NCI-H774 (cell line): ENCODE results near the gene NKAIN2.
"Not testable (repeated sequence)": the region's sequence is repeated elsewhere in the genome, so short reads cannot be mapped to it uniquely, and the experiment has no call there.

Source experiments
- DNase-seq: peaks from one replicate; lab custom pipeline; 2025; lab: John Stamatoyannopoulos, UW

Gene NKAIN2

DNA sequence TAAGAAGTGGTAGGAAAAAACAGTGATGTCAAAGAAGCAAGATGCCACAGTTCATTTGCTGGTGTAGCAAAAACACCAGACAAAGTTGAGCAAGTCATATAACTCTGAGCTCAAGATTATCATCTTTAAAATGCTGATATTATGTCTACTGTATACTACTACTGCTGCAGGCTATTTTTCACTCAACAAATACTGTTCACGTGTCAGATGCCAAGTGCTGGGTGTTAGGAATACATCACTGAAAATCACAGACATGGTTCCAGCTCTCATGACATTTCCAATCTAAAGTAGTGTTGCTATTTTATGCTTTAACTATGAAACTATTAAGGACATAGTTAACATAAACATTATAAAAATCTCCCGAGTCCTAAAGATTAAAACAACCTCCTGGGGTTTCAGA lies 163.0 kb downstream of the NKAIN2 start:
- no peak for DNase-seq

DNA sequence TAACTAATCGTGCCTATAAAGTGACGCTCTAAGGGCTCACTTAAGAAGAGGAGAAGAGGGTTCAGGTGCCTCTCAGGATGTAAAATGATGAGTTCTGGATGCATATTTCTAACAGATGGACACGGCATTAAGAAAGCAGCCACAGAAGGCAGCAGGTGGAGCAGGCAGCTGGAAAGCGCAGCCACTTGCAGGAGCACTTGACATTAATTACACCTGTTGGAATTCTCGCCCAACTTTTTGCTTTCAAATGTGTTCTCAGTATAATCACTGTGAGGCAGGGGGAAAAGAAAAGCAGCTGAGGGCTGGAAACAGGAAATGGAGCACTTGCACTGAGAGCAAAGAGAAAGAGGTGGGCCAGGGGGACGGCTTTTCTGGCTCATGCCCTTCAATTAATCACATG lies 164.2 kb downstream of the NKAIN2 start:
- DNase-seq, result peak; percentile 98

DNA sequence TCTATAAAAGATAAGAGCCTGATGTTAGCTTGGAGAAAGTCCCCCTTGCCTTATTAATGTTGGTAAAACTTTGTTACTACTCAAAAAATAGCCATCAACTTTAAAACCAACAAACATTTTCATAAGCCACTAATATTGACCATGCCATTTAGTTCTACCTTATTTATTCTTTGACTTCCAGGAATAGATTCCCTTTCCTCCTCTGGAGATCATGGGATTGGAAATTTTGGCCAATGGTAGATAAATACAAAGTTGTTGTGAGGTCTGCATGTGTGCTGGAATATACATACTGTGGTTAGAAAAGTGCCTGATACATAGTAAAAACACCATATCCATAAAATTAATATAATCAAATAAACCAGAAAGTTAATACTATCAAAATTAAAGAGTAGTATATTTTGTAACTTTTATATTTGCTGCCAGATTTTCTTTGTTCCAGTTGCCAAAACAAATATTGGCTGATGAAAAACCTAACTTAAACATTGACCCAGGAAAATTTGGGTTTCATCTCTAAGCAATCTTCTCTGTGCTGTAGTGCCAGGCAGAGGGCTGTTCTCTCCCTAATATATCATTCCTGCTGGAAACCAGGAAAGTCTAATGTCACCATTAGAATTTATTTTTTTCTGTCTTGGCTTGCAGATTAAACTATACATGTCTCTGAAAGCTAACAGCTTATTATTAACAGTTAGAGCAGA lies 169.1 kb downstream of the NKAIN2 start:
- DNase-seq, result no peak

DNA sequence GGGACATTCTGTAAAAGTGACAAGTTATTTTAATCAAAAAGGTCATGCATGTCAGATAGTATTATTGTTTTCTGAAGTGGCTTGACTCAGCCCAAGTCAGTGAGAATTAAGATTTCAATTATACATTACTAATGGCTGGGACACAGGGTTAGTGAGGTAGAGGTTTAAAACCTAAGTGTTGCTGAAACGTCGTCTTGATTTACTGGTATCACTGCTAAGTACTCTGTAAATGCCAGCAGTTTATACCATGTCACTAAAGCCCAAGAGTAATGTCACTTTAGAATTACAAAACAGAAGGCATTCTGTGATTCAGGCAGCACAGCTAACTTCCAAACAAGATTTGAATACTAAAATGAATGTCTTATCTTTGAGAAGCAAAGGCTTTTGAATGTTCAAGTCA lies 176.6 kb downstream of the NKAIN2 start:
- DNase-seq, result no peak

DNA sequence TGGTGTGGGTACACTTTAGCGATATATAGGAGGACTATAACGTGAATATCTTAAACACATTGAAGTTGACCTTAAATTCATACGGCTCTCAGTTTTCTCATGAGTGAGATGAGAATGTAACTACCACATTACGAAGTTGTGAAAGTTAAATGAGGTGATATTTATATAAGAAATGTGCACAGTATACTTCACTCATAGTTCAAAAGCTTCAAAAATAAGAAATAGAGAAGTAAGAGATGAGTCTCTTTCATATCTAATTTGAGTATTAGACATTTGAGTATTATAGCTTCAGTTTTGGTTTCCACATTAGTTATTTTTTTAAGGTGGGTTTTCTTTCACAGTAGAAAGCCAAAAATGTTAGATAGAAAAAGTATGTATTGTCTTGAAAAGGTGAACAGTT lies 183.3 kb downstream of the NKAIN2 start:
- DNase-seq, result no peak

DNA sequence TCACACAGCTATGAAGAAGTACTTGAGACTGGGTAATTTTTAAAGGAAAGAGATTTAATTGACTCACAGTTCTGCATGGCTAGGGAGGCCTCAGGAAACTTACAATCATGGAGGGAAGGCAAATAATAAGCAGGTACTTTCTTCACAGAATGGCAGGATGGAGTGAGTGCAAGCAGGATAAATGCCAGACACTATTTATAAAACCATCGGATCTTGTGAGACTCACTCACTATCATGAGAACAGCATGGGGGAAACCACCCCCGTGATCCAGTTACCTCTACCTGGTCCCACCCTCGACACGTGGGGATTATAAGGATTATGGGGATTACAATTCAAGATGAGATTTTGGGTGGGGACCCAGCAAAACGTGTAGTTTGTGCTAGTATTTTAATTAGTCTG lies 186.3 kb downstream of the NKAIN2 start:
- not testable (repeated sequence) for DNase-seq

DNA sequence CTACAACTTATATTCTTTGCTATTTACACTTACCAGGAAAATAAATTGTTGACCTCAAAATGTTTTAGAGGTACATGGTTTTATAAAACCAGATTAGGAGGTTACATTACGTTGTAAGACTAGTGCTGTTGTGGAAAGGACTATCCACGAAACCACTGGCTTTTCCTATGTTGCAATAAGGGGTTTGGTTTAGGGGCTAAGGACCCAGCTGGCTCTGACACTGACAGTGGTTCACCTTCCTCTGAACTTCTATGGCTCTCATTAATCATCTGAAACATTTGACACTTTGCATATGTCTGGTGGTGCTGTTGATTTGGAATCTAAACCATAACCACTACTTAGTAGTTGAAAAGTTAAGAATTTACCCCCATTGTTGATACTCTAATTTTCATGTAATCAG lies 186.7 kb downstream of the NKAIN2 start:
- no peak for DNase-seq

DNA sequence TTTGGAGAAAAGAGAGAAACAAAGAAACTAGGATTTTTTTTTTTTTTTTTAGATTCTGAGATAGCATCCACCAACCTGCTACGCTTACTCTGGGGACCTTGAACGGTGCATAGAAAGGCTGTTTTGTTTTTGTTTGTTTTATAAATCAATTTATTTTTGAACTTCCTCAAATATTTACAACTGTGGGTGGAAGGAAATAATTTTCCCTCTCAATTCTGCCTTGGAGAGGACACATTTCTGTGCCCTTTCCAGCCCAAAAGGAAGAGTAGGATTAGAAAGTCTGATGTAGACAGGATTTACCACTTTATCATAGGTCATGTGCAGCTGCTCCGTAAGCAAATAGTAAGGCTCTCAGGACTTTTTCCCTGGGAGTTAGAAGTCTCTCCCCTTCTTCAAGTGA lies 190.5 kb downstream of the NKAIN2 start:
- no peak for DNase-seq

DNA sequence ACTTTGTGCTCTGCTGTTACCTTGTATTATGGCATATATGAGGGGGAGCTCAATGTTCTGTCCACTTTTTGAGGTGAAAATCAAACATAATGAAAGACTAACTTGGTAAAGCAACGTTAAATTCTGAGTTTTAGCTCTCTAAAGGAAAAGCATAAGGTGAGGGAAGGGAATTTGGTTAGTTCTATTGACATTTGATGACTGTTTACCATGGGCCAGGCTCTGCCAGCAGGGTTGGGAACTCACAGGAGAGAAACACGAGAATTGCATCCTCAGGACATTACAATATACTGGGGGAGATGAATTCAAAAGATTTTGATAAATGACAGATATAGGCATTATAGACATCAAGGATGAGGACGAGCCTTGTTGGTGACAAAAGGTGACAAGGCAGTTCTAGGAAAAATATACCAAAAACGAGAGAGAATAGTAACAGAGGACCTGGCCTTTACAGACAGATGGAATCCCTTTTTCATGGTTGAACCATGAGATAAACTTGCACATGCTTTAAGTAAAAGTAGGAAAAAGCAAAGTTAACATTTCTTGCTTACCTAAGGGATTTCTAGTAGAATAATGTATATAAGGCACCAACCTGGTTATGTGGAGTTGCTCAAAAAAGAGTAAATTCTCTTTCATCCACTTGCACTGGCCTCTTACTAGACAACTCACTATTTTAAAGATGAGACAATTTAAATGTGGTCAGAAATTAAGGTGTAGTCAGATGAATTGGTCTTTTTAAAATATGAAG lies 191.4 kb downstream of the NKAIN2 start:
- peak; percentile 73 for DNase-seq

DNA sequence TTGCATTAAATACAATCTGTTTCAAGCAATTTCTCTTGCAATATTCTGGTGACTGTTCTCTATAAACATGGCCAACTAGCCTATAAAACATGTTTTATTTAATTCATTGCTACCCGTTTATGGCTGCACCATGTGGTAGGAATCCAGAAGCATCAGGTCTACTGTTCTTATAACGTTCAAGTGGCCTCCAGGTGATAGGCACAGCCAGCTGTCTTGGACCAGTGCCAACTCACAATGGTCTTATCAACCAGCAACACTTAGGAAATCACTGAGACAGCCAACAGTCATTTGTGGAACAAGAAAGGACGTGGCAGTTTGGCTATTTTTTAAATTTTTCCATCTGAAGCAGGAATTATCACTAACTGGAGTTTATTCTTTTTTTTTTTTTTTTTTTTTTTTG lies 193.6 kb downstream of the NKAIN2 start:
- DNase-seq, result peak; percentile 88

DNA sequence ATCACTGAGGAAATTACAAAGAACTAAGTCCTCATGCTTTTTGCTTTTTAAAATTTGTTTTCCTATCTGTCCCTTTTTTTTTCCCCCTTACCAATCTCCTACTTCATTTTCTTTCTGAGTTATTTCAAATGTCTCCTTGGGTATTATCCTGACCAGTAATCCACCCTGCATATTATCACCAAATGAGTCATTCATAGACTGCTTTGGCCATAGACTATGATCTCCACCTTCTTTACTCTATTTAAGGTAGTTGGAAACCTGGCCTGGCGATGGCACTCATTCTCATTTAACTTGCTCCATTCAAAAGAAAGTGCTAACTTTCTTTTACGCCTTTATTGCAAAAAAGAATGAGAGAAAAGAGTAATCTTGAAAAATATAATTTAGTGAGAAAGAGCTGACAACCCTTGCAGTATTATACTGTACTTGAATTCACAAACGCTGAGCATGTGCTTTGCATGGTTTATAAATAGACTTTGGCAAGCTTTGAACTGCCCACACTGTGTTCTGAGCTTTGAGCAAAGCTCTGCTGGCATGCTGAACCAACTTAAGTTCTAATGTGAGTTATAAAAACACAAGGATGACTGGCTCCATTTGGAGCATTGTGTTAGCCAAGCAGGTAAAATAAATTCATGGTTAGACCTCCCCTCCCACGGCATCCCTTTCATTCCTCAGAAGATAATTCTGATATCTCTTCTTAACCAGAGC lies 198.9 kb downstream of the NKAIN2 start:
- DNase-seq, result no peak

DNA sequence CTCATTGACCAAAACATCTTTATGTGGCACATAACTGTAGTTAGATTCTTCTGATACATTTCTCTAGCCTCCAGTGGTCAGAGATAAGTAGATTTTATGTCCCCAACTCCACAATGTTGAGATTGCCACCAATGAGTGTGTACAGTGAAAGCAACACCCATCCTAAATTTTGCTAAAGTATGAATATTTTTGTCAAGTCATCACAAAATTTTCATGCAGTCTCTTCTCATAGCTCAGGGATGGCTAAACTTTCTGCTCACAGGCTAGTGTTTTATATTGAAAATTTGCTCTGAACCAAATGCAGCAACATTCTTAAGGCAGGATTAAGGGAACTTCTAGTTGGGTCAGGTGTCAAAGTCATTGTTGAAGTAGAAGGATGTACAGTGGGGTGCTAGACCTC lies 203.6 kb downstream of the NKAIN2 start:
- no peak for DNase-seq

DNA sequence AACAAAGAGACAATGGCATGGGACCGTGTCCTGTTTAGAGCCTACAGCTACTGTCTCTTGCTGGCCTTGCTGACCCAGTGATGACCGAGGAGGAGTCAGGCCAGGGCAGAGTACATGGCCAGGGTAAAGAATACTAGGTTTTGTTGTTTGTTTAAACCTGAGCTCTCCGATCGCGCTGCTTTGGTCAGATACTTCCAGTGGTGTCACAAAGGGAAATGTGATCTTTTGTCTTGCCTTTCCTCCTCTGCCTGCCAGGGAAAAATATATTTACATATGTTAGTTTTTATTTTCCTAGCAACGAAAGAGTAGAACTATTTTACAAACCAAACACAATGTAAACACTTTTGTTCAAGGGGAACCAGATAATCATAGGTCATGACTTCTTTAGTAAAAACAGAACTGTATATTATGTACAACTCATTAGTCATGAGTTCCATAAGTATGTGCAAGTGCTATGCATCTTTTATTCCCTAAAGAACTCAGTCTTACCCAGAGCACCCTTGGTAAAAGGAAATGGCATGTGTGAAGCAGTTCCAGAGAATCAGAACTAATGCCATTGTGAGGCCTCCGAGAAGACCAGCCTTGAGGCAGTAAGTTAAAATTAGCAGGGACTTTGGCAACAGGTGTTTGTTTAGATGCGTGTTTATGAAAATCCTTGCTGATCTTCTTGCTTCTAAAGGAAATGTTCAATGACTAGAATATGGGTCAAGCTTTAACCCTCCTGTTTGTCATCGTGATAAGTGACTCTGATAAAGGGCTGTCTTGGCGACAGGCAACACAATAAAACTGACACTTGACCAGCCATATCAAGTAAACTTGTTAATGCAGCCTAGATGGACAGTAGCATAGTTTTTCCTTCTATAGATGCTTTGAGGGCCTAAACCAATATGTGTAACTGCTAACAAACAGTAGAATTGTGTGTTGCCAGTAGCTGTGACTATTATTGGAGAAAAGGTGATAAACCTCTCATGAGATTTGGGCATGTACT lies 204.6 kb downstream of the NKAIN2 start:
- peak; percentile 59 for DNase-seq

DNA sequence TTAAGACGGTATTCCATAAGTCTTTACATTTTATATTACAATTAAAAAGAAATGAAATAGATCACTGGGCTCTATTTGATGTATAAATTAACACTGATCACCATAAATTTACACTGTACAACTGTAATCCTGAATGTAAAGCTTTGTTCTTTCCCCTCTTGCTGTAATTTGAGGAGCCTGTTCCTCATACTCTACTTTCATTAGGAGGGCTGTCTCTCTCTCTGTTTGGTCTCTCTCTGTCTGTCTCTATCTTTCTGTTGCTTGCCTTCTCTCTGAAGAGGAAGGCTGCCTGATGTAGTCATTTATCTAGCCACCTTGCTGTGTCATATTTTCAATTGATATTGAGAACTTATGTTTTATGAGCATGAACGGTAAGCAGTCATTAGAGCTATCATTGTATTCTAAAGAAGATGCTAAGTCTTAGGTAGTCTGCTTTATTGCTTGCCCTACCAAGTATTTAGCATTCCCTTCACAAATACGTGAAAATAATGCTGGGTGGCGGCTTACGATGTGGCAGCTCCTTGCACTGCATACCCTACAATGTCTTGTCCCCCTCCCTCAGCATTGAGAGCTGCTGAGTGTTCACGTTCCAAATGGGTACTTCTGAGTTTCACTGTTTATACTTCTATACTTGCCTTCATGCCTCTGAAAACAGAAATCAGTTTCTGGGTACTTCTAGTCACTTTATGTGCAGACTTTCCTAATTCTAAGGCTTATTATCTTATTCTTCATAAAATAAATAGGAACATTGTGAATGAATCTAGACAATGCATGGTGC lies 205.5 kb downstream of the NKAIN2 start:
- DNase-seq, result no peak

DNA sequence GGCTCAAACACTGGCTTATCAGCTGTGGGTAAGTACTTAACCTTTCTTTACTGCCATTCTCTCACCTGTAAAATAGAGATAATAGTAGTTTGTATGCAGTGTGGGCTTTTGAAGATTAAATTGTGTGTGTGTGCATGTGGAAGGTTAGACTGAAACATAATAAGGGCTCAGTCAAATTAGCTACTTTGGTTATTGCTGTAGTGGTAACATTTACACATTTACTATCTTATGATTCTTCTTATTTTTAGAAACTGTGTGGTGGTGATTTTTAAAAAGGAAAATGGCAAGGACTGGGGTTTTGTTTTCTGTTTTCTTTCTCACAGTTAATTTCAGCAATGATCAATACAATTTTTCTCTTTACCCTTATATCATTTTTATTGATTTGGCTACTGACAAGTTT lies 206.9 kb downstream of the NKAIN2 start:
- no peak for DNase-seq

DNA sequence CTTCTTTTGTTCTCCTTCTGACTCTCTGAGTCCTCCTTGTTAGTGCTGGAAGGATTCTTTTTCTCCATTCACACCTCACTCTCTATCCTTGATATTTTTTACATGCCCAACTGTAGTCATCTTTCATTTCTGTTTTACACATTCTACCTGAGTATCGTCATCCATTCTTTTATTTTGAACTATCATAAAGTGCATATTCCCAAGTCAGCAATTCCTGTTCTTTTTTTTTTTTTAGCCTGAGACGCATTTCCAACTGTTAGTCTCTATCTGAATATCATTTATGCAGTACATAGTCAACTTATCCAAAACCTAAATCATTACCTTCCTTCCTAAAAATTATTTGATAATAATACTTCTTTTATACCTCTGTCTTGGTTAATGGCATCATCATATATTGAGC lies 207.5 kb downstream of the NKAIN2 start:
- no peak for DNase-seq

DNA sequence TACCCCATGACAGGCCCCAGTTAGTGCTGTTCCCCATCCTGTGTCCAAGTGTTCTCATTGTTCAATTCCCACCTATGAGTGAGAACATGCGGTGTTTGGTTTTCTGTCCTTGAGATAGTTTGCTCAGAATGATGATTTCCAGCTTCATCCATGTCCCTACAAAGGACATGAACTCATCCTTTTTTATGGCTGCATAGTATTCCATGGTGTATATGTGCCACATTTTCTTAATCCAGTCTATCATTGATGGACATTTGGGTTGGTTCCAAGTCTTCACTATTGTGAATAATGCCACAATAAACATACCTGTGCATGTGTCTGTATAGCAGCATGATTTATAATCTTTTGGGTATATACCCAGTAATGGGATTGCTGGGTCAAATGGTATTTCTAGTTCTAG lies 218.4 kb downstream of the NKAIN2 start:
- not testable (repeated sequence) for DNase-seq

DNA sequence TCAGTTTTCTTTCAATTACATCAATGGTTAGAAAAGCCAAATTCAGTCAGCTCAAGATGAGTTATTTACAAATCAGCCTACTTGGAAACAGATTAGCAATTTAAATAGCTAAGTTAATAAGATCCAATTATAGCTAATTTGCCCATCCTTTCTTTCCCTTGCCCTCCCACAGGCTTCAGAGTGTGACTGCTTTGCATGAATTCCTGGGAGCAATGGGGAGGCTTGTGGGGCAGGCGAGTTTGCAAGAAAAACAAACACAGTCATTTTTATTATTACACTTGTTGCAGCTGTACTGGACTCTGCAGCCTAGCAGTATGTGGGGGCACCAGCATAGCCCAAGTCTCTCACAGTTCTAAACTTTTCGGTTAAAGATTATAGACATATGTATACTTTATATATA lies 219.0 kb downstream of the NKAIN2 start:
- no peak for DNase-seq

DNA sequence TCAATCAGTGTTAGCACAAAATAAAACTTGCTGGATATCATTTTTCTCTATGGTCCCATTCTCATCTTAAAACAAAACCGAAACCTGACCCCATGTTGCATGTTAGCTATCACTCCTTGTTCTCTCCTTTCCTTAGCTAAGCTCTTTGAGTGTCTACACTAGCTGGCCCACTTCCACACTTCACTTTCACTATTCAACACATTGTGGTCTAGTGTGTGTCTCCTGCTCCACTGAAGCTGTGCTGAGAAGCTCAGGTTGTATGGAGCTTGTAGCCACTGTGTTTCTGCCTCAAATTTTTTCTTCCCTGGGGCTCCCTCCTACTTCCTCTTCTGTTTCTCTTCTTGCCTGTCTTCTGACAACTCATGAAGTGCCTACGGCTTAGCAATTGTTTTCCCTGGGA lies 223.0 kb downstream of the NKAIN2 start:
- DNase-seq, result no peak

DNA sequence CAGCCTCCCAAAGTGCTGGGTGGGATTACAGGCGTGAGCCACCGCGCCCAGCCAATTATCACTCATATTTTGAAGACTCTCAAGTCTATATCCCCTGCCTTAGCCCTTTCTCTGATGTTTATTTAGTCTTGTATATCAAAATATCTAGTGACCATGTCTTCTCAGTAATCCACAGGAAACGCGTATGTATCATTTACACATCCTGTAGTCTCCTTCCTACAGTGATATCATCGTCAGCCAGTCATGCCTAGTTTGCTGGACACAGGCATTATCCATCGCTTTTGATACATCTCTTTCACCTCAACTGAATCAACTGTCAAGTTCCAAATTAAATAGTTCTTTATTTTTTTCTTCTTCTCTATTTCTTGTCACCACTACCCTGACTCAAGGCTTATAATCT lies 223.7 kb downstream of the NKAIN2 start:
- no peak for DNase-seq

DNA sequence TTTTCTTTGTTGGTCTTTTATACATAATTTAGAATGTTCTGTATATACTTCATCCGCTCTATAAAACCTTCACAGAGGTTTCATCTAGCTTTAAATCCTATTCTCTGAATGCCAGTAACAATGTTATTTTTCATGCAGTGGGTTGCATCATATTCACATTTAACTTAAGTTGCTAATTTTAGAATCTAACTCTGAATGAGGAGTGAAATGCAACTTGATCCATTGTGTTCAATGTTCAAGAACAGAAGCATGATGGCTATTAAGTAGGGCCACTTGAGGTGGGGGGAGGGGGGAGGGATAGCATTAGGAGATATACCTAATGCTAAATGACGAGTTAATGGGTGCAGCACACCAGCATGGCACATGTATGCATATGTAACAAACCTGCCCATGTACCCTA lies 224.5 kb downstream of the NKAIN2 start:
- no peak for DNase-seq
